SJCRH30 (cell line): ENCODE results near the gene PMM2. TPM values are rescaled to one million over a fixed set of nuclear protein-coding genes. Genes with fewer than 3 reads are reported as not detected.

ENCODE experiments used
- DNase-seq, 2 experiments: peaks; one replicate each; pipeline ENCODE4 v3.0.0-alpha.2; 2015 to 2020
- H3K27ac ChIP-seq: fragments of 250-450 bp; sonication (Bioruptor Pico); 2 replicates; pipeline ENCODE4 v1.5.1; 2020; ENCODE audit warnings: mild to moderate bottlenecking, moderate library complexity
- H3K27me3 ChIP-seq: fragments of 250-450 bp; sonication (Bioruptor Pico); 2 replicates; pipeline ENCODE4 v1.5.1; 2020; ENCODE audit warnings: mild to moderate bottlenecking, moderate library complexity
- H3K36me3 ChIP-seq: fragments of 250-450 bp; sonication (Bioruptor Pico); 2 replicates; pipeline ENCODE4 v1.5.1; 2020; ENCODE audit warnings: mild to moderate bottlenecking, moderate library complexity
- H3K4me1 ChIP-seq: fragments of 250-450 bp; sonication (Bioruptor Pico); 2 replicates; pipeline ENCODE4 v1.5.1; 2020; ENCODE audit warnings: mild to moderate bottlenecking, moderate library complexity
- H3K4me3 ChIP-seq: fragments of 250-450 bp; sonication (Bioruptor Pico); 2 replicates; pipeline ENCODE4 v1.5.1; 2020; ENCODE audit warnings: mild to moderate bottlenecking, moderate library complexity
- H3K9me3 ChIP-seq: fragments of 250-450 bp; sonication (Bioruptor Pico); replicated peaks from 2 replicates; pipeline ENCODE4 v1.5.1; 2020; ENCODE audit warnings: mild to moderate bottlenecking, moderate library complexity
- total RNA-seq: library from RNA; depleted of rRNA; stranded (reverse); fragments of >200 nt; shearing (Covaris generic); gene quantifications from 2 replicates; pipeline ENCODE4 v1.2.3, GENCODE V29; 2014

Gene PMM2
- total RNA-seq, 1 experiment from 2014 or later: 40.3 TPM

DNA sequence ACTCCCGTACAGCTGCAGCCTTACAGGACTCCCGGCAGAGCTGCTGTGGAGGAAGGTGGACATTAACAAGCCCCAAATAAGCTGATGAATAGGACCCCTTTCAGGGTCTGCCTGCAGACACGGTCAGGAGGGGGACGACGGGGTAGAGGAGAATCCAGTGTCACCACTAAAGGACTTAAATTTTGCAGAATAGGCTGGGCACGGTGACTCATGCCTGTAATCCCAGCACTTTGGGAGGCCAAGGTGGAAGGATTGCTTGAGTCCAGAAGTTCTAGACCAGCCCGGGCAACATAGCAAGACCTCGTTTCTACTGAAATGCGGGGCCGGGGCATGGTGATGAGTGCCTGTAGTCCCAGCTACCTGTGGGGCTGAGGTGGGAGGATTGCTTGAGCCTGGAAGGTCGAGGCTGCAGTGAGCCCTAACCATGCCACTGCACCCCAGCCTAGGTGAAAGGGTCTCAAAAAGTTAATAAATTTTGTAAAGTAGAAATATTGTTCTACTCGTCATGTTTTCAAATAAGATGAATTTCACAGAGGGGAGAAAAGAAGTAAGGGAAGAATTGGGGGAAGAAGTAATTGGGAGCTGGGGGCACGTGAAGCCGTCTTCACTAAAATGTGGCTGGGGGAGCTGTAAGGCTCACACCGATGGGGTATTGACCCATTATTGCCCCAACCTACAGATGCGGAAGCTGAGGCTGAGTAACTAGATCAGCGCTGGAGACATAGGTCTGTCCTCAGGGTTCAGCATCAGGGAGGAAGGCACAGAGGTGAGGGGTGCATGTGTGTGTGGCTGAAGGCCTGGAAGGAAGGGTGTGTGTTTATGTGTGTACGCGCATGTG, 89.2 kb downstream of the PMM2 start:
- no peak for DNase-seq
- Histone ChIP-seq H3K9me3 (no peaks in the 10 kb centered on the region), H3K36me3 (peaks cover 17% of the 10 kb centered on the region), H3K4me3 (no peak overlapping the region), H3K4me1 (peaks cover 44% of the 10 kb centered on the region), H3K27ac (no peak overlapping the region), H3K27me3 (no peaks in the 10 kb centered on the region)

DNA sequence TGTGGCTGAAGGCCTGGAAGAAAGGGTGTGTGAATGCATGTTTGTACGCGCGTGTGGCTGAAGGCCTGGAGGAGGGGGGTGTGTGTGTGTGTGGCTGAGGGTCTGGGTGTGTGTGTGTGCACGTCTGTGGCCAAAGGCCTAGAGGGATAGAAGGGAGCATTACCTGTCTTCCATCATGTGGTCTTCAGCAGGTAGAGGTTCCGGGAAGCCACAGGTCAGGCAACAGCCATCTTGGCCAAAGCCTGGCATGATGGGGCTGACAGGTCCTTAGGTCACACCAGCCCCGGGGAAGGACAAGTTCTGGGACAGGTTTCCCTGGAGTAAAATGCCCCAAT, 89.8 kb downstream of the PMM2 start:
- peaks cover 44% of the 10 kb centered on the region for H3K4me1 ChIP-seq
- H3K9me3 ChIP-seq: no peaks in the 10 kb centered on the region
- H3K36me3 ChIP-seq: peaks cover 18% of the 10 kb centered on the region
- H3K27ac ChIP-seq: no peak overlapping the region
- H3K27me3 ChIP-seq: no peaks in the 10 kb centered on the region
- H3K4me3 ChIP-seq: no peak overlapping the region
- DNase-seq: no peak

DNA sequence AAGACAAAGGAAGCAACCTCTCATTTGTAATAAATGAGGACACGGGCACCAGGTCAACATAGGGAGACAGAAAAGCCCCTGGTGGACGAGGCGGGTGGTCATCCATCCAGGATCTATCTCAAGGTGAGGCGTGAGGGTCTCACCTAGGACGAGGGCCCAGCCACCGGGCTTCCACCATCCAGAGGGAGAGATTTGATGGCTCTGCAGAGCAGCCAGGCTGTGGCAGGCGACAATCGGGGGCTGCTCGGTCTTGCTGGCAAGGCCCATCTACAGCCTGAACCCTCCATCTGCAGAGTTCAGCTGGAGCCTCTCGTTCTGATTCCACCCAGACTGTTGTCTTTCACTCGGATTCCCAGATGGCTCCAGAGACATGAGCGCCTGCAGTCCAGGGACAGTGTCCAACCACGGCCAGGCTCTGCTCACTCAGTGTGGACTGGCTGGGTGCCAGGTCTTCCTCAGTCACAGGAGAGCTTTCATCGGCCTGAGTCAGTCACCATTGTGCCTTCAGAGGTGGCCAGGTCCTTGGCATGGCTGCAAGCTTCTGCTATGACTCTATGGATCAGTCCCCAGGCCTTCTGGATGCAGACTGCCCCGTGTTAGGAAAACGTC, 90.4 kb downstream of the PMM2 start:
- DNase-seq: peak; percentile 47 to 62
- H3K4me1 ChIP-seq: peaks cover 44% of the 10 kb centered on the region
- no peaks in the 10 kb centered on the region for H3K27me3 ChIP-seq
- peaks cover 20% of the 10 kb centered on the region for H3K36me3 ChIP-seq
- H3K27ac ChIP-seq: 0 out of 2 replicates have a peak overlapping the region, but pooled peaks have one; percentile 4
- H3K4me3 ChIP-seq: no peak overlapping the region
- no peaks in the 10 kb centered on the region for H3K9me3 ChIP-seq

DNA sequence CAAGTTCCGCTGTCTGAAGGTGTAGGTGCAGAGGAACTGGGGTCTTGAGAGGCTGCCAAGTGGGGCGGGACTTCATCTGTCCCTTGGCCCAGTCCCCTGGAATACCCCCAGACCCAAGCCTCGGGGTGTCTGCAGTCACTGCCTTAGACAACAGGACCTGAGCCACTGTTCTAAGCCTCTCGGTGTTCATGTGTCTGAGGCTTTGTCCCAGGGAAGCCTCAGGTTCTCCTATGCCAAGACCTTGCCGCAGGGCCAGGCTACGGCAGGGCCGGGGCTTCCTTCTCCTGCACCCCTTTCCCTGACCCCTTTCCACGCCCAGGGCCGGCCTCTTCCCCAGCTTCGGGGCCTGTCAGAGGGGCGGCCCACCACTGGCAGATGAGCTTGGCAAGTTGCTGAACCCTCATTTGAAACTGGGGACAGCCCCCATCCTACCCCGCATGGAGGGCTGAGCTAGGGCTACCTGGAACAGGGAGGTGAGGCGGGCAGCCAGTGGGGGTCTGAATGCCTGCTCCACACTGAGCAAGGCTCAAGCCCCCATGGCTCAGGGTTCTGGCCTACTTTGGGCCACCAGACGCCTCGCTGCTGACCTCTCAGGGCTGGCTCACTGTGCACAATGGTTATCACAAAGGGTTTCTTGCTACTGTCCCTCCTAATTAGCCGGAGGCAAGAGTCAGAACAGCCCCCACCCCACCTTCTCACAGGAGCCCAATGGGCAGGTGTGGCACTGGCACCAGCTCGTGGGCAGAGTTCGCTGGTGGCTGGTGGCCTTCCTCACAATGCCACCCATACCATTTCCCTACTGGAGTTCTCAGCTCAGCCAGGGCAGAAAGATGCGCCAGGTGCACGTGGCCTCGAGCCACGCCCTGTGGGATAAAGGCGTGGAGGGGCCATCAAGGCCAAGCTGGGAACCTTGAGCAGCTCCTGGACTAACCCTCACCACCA, 91.6 kb downstream of the PMM2 start:
- no peak overlapping the region for H3K4me3 ChIP-seq
- peaks cover 25% of the 10 kb centered on the region for H3K36me3 ChIP-seq
- H3K27me3 ChIP-seq: no peaks in the 10 kb centered on the region
- no peak for DNase-seq
- H3K4me1 ChIP-seq: peaks cover 36% of the 10 kb centered on the region
- no peak overlapping the region for H3K27ac ChIP-seq
- no peaks in the 10 kb centered on the region for H3K9me3 ChIP-seq

DNA sequence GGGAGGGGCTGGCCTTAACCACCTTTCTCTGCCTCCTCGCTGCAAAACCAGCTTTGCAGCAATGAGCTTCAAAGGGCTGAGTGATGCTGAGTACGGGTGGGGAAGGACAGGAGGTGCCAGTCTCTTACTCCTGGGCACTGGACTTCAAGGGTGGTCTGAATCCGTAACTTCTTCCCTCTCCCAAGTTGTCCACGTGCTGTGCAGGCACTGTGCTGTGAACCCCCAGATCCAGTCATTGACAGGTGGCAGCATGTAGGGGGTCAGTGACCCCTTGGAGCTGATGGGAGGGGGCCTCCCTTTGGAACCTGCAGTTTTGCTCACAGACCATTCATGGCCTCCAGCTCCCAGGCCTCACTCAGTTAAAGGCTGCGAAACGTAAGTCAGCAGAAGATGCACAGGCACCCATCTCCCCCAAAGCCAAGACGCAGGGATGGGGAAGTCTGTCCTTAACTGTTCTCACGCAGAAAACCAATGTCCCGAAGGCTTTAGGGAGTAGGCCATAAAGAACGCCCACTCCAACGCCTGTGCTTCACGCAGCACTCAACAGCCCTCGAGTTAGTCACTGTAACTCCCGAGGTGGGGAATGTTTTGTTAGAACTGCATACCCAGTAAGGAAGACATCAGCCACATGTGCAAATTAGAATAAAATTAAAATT, 92.4 kb downstream of the PMM2 start:
- no peak for DNase-seq
- peaks cover 32% of the 10 kb centered on the region for H3K4me1 ChIP-seq
- no peak overlapping the region for H3K27ac ChIP-seq
- H3K27me3 ChIP-seq: no peaks in the 10 kb centered on the region
- H3K36me3 ChIP-seq: peaks cover 31% of the 10 kb centered on the region
- H3K9me3 ChIP-seq: no peaks in the 10 kb centered on the region
- no peak overlapping the region for H3K4me3 ChIP-seq

DNA sequence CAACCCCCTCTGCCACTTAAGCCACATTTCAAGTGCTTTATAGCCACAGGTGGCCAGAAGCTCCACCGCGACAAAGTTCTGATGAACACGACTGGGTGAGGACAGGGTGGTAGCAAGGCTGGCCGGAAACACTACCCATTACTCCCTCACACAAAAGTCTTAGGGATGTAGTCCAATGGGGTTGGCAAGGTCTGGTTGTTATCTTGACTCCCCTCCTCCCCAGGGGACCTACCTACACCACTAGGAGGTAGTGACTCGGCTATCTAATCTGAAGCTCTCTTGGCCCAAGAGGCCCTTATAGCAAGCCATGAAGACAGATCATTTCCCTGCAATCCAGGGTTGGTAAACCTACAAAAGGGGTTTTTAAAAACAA, 92.9 kb downstream of the PMM2 start:
- H3K4me1 ChIP-seq: peaks cover 27% of the 10 kb centered on the region
- H3K27me3 ChIP-seq: no peaks in the 10 kb centered on the region
- H3K27ac ChIP-seq: no peak overlapping the region
- H3K4me3 ChIP-seq: no peak overlapping the region
- H3K36me3 ChIP-seq: peaks cover 36% of the 10 kb centered on the region
- no peak for DNase-seq
- no peaks in the 10 kb centered on the region for H3K9me3 ChIP-seq

DNA sequence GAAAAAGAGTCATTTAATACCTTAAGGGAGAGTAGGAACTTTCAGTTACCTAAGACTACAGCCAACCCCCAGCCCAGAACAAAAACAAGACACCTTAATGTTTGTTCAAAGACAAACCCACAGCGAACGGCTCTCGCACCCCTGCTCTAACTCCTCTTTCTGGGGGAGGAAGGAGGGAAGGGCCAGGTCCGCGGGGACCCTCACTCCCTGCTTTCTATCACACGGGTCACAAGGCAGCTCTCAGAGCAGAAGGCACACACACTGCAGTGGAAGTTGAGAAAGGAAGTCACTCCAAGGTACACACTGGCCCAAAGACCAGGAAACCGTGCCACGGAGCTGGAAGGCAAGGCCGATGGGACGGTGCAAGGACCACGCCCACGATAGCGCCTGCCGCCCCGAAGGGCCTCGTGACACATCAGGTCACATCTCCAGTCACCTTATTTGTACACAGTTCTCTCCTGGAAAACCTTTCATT, 94.5 kb downstream of the PMM2 start:
- Histone ChIP-seq H3K27me3 (no peaks in the 10 kb centered on the region), H3K27ac (no peak overlapping the region), H3K4me1 (peaks cover 10% of the 10 kb centered on the region), H3K36me3 (peaks cover 47% of the 10 kb centered on the region), H3K4me3 (no peak overlapping the region), H3K9me3 (no peaks in the 10 kb centered on the region)
- DNase-seq: no peak

DNA sequence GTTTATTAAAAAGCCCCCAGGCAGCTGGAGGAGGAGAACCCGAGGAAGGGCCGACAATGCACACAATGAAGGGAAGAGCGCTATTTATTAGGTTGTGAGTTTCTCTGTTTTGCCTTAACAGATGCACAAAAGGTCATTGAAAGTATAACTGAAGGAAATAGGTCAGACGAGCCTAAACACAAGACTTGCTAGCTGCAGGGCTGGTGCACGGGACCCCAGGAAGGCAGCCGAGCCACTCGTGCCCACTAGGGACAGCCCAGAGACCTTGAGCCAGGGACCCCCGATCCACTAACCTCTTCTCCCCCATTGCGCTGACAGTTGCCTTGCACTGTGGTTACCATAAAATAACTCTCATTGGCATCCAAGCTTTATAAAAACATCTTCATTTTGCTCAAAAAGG, 95.8 kb downstream of the PMM2 start:
- Histone ChIP-seq H3K27ac (no peak overlapping the region), H3K9me3 (no peaks in the 10 kb centered on the region), H3K27me3 (no peaks in the 10 kb centered on the region), H3K36me3 (peaks cover 57% of the 10 kb centered on the region), H3K4me3 (no peak overlapping the region), H3K4me1 (peaks cover 2% of the 10 kb centered on the region)
- DNase-seq: no peak

DNA sequence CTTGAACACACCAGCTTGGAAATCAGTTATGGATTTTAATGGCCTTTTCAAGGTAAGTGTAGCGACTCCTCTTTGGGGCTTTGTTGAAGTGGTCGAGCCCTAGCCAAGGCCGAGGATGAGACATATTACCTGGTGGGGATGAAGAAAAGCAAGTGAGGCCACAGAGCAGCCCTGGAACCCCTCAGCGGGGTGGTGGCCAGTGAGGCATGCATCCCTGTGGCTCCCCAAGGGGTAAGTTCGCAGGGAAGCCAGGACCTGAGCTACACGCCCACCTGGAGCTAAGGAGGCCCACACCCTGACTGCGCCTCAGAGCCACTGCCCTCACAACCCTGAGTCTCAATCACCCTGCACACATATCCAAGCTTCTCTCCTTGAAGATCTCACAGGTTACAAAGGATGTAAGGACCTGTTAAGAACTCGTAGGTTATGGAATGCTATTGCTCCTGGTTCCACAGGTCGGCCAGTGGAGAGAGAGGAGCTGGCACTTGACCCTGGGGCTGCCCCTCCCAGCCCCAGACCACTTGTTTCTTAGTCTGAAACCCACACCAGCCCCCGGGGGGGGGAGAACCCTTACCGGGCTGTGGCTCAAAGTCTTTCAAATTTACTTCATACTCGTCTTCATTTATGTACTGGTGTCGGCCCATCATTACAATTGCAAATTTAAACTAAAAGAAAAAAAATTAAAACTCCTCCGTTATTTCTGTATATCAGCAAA, 96.5 kb downstream of the PMM2 start:
- no peaks in the 10 kb centered on the region for H3K4me1 ChIP-seq
- H3K27ac ChIP-seq: no peak overlapping the region
- no peak overlapping the region for H3K4me3 ChIP-seq
- H3K9me3 ChIP-seq: no peaks in the 10 kb centered on the region
- peaks cover 61% of the 10 kb centered on the region for H3K36me3 ChIP-seq
- DNase-seq: no peak
- no peaks in the 10 kb centered on the region for H3K27me3 ChIP-seq

DNA sequence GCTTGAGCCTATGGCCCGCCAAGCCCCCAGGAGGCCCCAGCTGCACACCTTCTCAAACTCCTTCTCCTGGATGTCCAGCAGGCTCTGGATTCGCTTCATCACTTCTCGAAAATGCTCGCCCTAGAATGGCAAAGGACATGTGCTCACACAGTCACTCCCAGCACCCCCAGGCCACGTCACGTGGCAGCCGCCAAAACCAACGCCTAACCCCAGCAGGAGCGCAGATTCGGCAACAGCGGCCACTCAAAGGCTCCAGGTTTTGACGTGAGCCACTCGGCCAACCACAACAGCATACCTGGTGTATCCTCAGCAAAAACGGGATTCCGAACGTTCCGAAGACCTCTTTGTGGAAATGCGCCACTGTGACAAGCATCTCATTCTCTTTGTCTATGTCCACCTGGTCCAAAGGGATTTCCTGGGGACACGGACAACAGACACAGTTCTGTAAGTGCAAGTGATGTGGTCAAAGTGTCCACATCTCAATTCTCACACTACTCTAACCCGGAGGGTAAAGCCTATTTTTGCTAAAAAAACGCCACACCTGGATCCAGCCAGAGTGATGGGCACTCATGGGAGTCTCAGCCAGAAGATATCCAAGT, 97.2 kb downstream of the PMM2 start:
- no peak for DNase-seq
- H3K9me3 ChIP-seq: no peaks in the 10 kb centered on the region
- H3K27me3 ChIP-seq: no peaks in the 10 kb centered on the region
- peaks cover 66% of the 10 kb centered on the region for H3K36me3 ChIP-seq
- no peaks in the 10 kb centered on the region for H3K4me1 ChIP-seq
- no peak overlapping the region for H3K4me3 ChIP-seq
- H3K27ac ChIP-seq: no peak overlapping the region

DNA sequence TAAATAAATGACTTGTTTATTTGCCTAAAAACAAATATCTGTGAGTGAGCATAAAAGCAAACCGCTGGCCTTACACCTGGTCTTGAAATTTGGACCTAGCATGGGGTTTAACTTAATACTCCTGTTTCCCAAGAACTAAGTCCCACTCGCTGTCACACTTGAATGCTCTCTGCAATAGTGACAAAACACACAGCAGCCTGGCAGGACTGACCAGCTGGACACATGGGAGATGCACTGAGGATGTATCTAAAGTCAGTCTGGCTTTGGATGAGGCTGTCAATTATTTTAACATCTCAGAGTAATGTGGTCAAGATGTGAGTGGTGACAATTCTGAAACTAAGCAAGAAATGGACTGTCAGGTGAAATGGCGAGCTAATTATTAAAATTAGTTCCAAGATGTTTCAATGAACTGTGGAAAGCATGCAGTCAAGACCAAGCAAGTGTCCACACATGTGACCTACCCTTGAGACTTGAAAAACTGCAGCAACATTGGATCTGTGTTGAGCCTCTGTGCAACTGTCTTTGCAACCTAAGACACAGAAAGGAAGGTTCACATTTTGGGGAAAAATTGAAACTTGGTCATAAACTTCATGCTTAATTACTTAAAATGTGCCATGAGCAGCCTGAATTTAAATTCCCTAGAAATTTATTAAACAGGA, 101.2 kb downstream of the PMM2 start:
- Histone ChIP-seq H3K4me3 (no peak overlapping the region), H3K9me3 (no peaks in the 10 kb centered on the region), H3K36me3 (peaks cover 70% of the 10 kb centered on the region), H3K27me3 (no peaks in the 10 kb centered on the region), H3K27ac (no peak overlapping the region), H3K4me1 (no peaks in the 10 kb centered on the region)
- no peak for DNase-seq
